IMR-90 (cell line): Measurements from ENCODE around the gene CDC5L. TPM values are rescaled to one million over a fixed set of nuclear protein-coding genes. Genes with fewer than 3 reads are reported as not detected.
"Not testable (repeated sequence)": the region's sequence is repeated elsewhere in the genome, so short reads cannot be mapped to it uniquely, and the experiment has no call there.

Source experiments
- ATAC-seq: fragments of 200-7000 bp; cut with Tn5 transposase; 2 replicates; pipeline ENCODE4 v1.9.1; 2020; ENCODE audit warnings: low read depth, mild to moderate bottlenecking, moderate library complexity
- BruUV-seq: library from RNA; stranded (reverse); fragments of 400-500 nt; replicated peaks from 2 replicates; lab custom pipeline; 2021; lab: Mats Ljungman, UMichigan
- CTCF ChIA-PET: fragments of 300-600 bp; formaldehyde crosslinking; extraction: SDS; loops from one replicate; lab custom pipeline; 2021; ENCODE audit warnings: antibody characterized with exemption; lab: Yijun Ruan, JAX
- POLR2A ChIA-PET: fragments of 300-600 bp; sonication (Branson Sonifier 250); formaldehyde crosslinking; loops from one replicate; lab custom pipeline; 2022; ENCODE audit warnings: antibody characterized with exemption; ENCODE audit not compliant: unreplicated experiment; lab: Charles Lee
- DNase-seq: peaks from one replicate; pipeline ENCODE4 v3.0.0; 2013
- H2AFZ ChIP-seq: replicated peaks from 2 replicates; pipeline ENCODE3; 2013; ENCODE audit warnings: low read length, mild to moderate bottlenecking; ENCODE audit not compliant: poor library complexity
- H2AK5ac ChIP-seq: 2 replicates; pipeline ENCODE4 v1.6.1; 2013; ENCODE audit warnings: low read depth, low read length, inconsistent platforms
- H2AK9ac ChIP-seq: replicated peaks from 2 replicates; pipeline ENCODE3; 2013; ENCODE audit warnings: mild to moderate bottlenecking, low read depth, low read length, moderate library complexity; ENCODE audit not compliant: poor library complexity
- H2BK120ac ChIP-seq: 2 replicates; pipeline ENCODE4 v1.6.1; 2013; ENCODE audit warnings: low read depth, low read length, inconsistent platforms
- H2BK15ac ChIP-seq: 3 replicates; pipeline ENCODE4 v1.6.1; 2013; ENCODE audit warnings: low read depth, low read length, inconsistent platforms
- H2BK20ac ChIP-seq: 2 replicates; pipeline ENCODE4 v1.6.1; 2013; ENCODE audit warnings: low read depth, mild to moderate bottlenecking, inconsistent platforms, low read length, moderate library complexity
- H2BK5ac ChIP-seq: 2 replicates; pipeline ENCODE4 v1.6.1; 2013; ENCODE audit warnings: mild to moderate bottlenecking, low read depth, low read length, inconsistent platforms; ENCODE audit not compliant: poor library complexity, severe bottlenecking
- H3K14ac ChIP-seq: replicated peaks from 2 replicates; pipeline ENCODE4 v1.6.1; 2013; ENCODE audit warnings: low read depth, low read length, inconsistent platforms
- H3K18ac ChIP-seq: 2 replicates; pipeline ENCODE4 v1.6.1; 2013; ENCODE audit warnings: low read depth, low read length, control low read depth
- H3K23ac ChIP-seq: 2 replicates; pipeline ENCODE4 v1.6.1; 2013; ENCODE audit warnings: low read depth, low read length, inconsistent platforms
- H3K27ac ChIP-seq: 2 replicates; pipeline ENCODE4 v1.5.1; 2013; ENCODE audit warnings: mild to moderate bottlenecking, control low read depth, low read length; ENCODE audit not compliant: insufficient read depth
- H3K27me3 ChIP-seq: 2 replicates; pipeline ENCODE4 v1.6.1; 2013; ENCODE audit warnings: low read length; ENCODE audit not compliant: control insufficient read depth, insufficient read depth
- H3K36me3 ChIP-seq: 2 replicates; pipeline ENCODE4 v1.6.1; 2013; ENCODE audit warnings: low read length, mixed read lengths; ENCODE audit not compliant: control insufficient read depth, insufficient read depth
- H3K4ac ChIP-seq: 2 replicates; pipeline ENCODE4 v1.6.1; 2013; ENCODE audit warnings: low read depth, low read length, inconsistent platforms
- H3K4me1 ChIP-seq: 2 replicates; pipeline ENCODE4 v1.6.1; 2013; ENCODE audit warnings: low read length, mixed read lengths; ENCODE audit not compliant: control insufficient read depth, insufficient read depth
- H3K4me2 ChIP-seq: 2 replicates; pipeline ENCODE4 v1.6.1; 2013; ENCODE audit warnings: low read depth, mild to moderate bottlenecking, control low read depth, low read length, moderate library complexity
- H3K4me3 ChIP-seq: 2 replicates; pipeline ENCODE4 v1.5.1; 2013; ENCODE audit warnings: low read depth, mild to moderate bottlenecking, control low read depth, low read length, moderate library complexity; ENCODE audit not compliant: insufficient read depth
- H3K56ac ChIP-seq: 2 replicates; pipeline ENCODE4 v1.6.1; 2013; ENCODE audit warnings: low read length, inconsistent platforms; ENCODE audit not compliant: insufficient read depth; ENCODE audit errors: extremely low read depth
- H3K79me1 ChIP-seq, 2 experiments: 2 replicates each; pipeline ENCODE4 v1.6.1; 2013; ENCODE audit warnings: low read length in 2 of 2, inconsistent platforms in 1 of 2, low read depth in 1 of 2
- H3K9ac ChIP-seq: 2 replicates; pipeline ENCODE4 v1.6.1; 2013; ENCODE audit warnings: low read depth, low read length, control low read depth
- H3K9me1 ChIP-seq: 2 replicates; pipeline ENCODE4 v1.6.1; 2013; ENCODE audit warnings: low read length, inconsistent platforms; ENCODE audit not compliant: insufficient read depth
- H3K9me3 ChIP-seq: 2 replicates; pipeline ENCODE4 v1.6.1; 2013; ENCODE audit warnings: low read length; ENCODE audit not compliant: control insufficient read depth, insufficient read depth
- H4K20me1 ChIP-seq: 2 replicates; pipeline ENCODE4 v1.6.1; 2013; ENCODE audit warnings: low read length, inconsistent platforms; ENCODE audit not compliant: insufficient read depth
- H4K5ac ChIP-seq: 2 replicates; pipeline ENCODE4 v1.6.1; 2013; ENCODE audit warnings: mild to moderate bottlenecking, low read depth, low read length, control low read depth
- H4K8ac ChIP-seq, 2 experiments: 2 replicates each; pipeline ENCODE4 v1.6.1; 2013; ENCODE audit warnings: low read depth in 2 of 2, low read length in 2 of 2, control low read depth in 1 of 2, inconsistent platforms in 1 of 2
- H4K91ac ChIP-seq: 2 replicates; pipeline ENCODE4 v1.6.1; 2013; ENCODE audit warnings: low read depth, low read length, inconsistent platforms; ENCODE audit not compliant: insufficient read depth
- CHD1 ChIP-seq: IDR thresholded peaks from 2 replicates; pipeline ENCODE4 v1.6.1; 2012; ENCODE audit warnings: low read depth, low read length, improper control_type of control experiment
- MAFK ChIP-seq: IDR thresholded peaks from 2 replicates; pipeline ENCODE4 v1.6.1; 2012; ENCODE audit warnings: low read depth, low read length, improper control_type of control experiment
- WGBS, 2 experiments: methylation state at CpG; one replicate each; pipeline versions ENCODE4 v1.1.5 to v1.1.7; 2013; ENCODE audit warnings: missing lambda C conversion rate in 2 of 2; ENCODE audit not compliant: insufficient read length in 1 of 2; ENCODE audit errors: extremely low coverage in 2 of 2; 5-methylcytosine and 5-hydroxymethylcytosine counted together
- dilution Hi-C: fragments of 300-500 bp; cut with HindIII; formaldehyde crosslinking; loops from one replicate; pipeline ENCODE4 v1.14.3; 2018; ENCODE audit warnings: low sequenced_read_pairs; ENCODE audit not compliant: unreplicated experiment
- in situ Hi-C: fragments of 300-500 bp; cut with MboI; formaldehyde crosslinking; loops from 3 replicates; pipeline ENCODE4 v1.14.3; 2019; ENCODE audit warnings: low sequenced_read_pairs, inconsistent platforms, mixed read lengths
- intact Hi-C: fragments of 100-400 bp; cut with micrococcal nuclease; formaldehyde crosslinking; loops from 2 replicates; pipeline ENCODE4 v1.10.0; 2022
- polyA plus RNA-seq, 3 experiments: library from polyadenylated mRNA; depleted of rRNA; stranded (reverse); fragments of >200 nt; gene quantifications; 2 replicates each; pipeline ENCODE4 v1.2.3, GENCODE V29; 2012; ENCODE audit warnings: low replicate concordance in 1 of 3
- total RNA-seq: library from RNA; depleted of rRNA; stranded (reverse); fragments of >200 nt; gene quantifications from 2 replicates; pipeline ENCODE4 v1.2.3, GENCODE V29; 2012

CDC5L gene
- total and polyA plus RNA-seq, 2 of the 4 experiments (the other 2 are of a cell fraction) = 9.9 to 17.7 TPM

- H3K4me1 ChIP-seq = no peaks in the 10 kb centered on the region
- peaks cover 19% of the 10 kb centered on the region for H3K27me3 ChIP-seq
- H4K20me1 ChIP-seq = no peaks in the 10 kb centered on the region
- no peak overlapping the region for H2AK9ac ChIP-seq
- no peak overlapping the region for H3K4me3 ChIP-seq
- ATAC-seq (no peak), DNase-seq (no peak)
- H3K56ac ChIP-seq = no peak overlapping the region
- H3K27ac ChIP-seq = no peak overlapping the region
- no peak overlapping the region for H4K8ac ChIP-seq
- no peak overlapping the region for H3K14ac ChIP-seq
- H2BK20ac ChIP-seq = no peak overlapping the region
- no peak overlapping the region for H3K4me2 ChIP-seq
- 43% methylated on average over 3 of the region's 6 CpGs; no CpG with 5 or more reads in 1 of the 2 experiments for WGBS, 2 experiments
- ChIA-PET POLR2A (no interaction called here), CTCF (no interaction called here)
- H4K5ac ChIP-seq = no peak overlapping the region
- H3K9ac ChIP-seq = no peak overlapping the region
- H2AK5ac ChIP-seq = no peak overlapping the region
- no TSS peak for BruUV-seq
- H4K91ac ChIP-seq = no peak overlapping the region
- no peaks in the 10 kb centered on the region for H3K36me3 ChIP-seq
- H3K18ac ChIP-seq = no peak overlapping the region
- H3K23ac ChIP-seq = no peak overlapping the region
- H2BK120ac ChIP-seq = no peak overlapping the region
- peak overlapping the region; percentile 8 for H2AFZ ChIP-seq
- no peak overlapping the region for H2BK15ac ChIP-seq
- H3K4ac ChIP-seq = no peak overlapping the region
- intact Hi-C loops (no loop called here), in situ Hi-C loops (no loop called here), dilution Hi-C loops (no loop called here)
- no peaks in the 10 kb centered on the region for H3K79me1 ChIP-seq
- TF ChIP-seq CHD1 (no peak), MAFK (no peak)
- H3K9me3 ChIP-seq = no peaks in the 10 kb centered on the region
- no peaks in the 10 kb centered on the region for H3K9me1 ChIP-seq
- H2BK5ac ChIP-seq = no peak overlapping the region
These were observed 37.4 kb upstream of the CDC5L start for GRCh38 chr6:44349904-44350649.

GRCh38 chr6:44350650-44350994 lies 36.9 kb upstream of the CDC5L start:
- H3K4me3 ChIP-seq, H3K4me1 ChIP-seq, H4K20me1 ChIP-seq, H3K56ac ChIP-seq, H3K18ac ChIP-seq, H4K91ac ChIP-seq, H3K9me3 ChIP-seq, H3K14ac ChIP-seq, H3K4me2 ChIP-seq, H2AFZ ChIP-seq, H3K36me3 ChIP-seq, CTCF ChIA-PET, DNase-seq, H4K8ac ChIP-seq, H2BK120ac ChIP-seq, H2BK20ac ChIP-seq, H3K9me1 ChIP-seq, H3K27ac ChIP-seq, H2AK9ac ChIP-seq, ATAC-seq, H3K9ac ChIP-seq, H2BK5ac ChIP-seq, BruUV-seq, POLR2A ChIA-PET, H3K4ac ChIP-seq, H3K79me1 ChIP-seq, intact Hi-C loops, H2BK15ac ChIP-seq, H4K5ac ChIP-seq, H2AK5ac ChIP-seq, dilution Hi-C loops, in situ Hi-C loops, H3K23ac ChIP-seq: not testable (repeated sequence)
- H3K27me3 ChIP-seq = peaks cover 16% of the 10 kb centered on the region
- WGBS, 2 experiments = no CpG with 5 or more reads among the region's 4 CpGs
